Liver (tissue), 3 donors: ENCODE results near the gene POPDC2.

Experiments used
- ATF3 ChIP-seq: IDR thresholded peaks from 2 replicates; pipeline ENCODE4 v1.6.1; 2016; ENCODE audit warnings: antibody characterized with exemption
- CTCF ChIP-seq: fragments of 150-350 bp; IDR thresholded peaks from 2 replicates; pipeline ENCODE4 v1.5.1; 2017; ENCODE audit warnings: improper control_type of control experiment, low read depth, low read length; ENCODE audit not compliant: missing input control
- donor health status: healthy.
- donor health status: healthy.

GRCh38 chr3:119658994-119659393, 1.4 kb downstream of the POPDC2 start:
- TF ChIP-seq CTCF (no peak), ATF3 (no peak)
